WTC11 (cell line): ENCODE data around the gene NR5A1. TPM values are rescaled to one million over a fixed set of nuclear protein-coding genes. Genes with fewer than 3 reads are reported as not detected.

Experiments used
- ATAC-seq: fragments of 200-7000 bp; cut with Tn5 transposase; 2 replicates; pipeline ENCODE4 v1.10.0; 2021; ENCODE audit warnings: mild to moderate bottlenecking, moderate library complexity
- CTCF ChIA-PET: fragments of 300-600 bp; sonication (Branson Sonifier 250); formaldehyde crosslinking; loops from one replicate; lab custom pipeline; 2021; ENCODE audit warnings: antibody characterized with exemption; lab: Charles Lee
- POLR2A ChIA-PET: fragments of 350-600 bp; sonication (Branson Sonifier 250); formaldehyde crosslinking; loops from one replicate; lab custom pipeline; 2021; ENCODE audit warnings: antibody characterized with exemption; lab: Charles Lee
- DNase-seq: peaks from one replicate; pipeline ENCODE4 v3.0.0; 2021; ENCODE audit warnings: low spot score
- H3K27ac Mint-ChIP-seq: 2 replicates; pipeline ENCODE4 v1.8.0; 2021; ENCODE audit warnings: mixed read lengths
- H3K27me3 Mint-ChIP-seq: 2 replicates; pipeline ENCODE4 v1.8.0; 2021; ENCODE audit warnings: low read depth, mild to moderate bottlenecking, moderate library complexity, mixed read lengths
- H3K36me3 Mint-ChIP-seq: 2 replicates; pipeline ENCODE4 v1.8.0; 2021; ENCODE audit warnings: mixed read lengths
- H3K4me1 Mint-ChIP-seq: 2 replicates; pipeline ENCODE4 v1.8.0; 2022; ENCODE audit warnings: mixed read lengths
- H3K4me3 Mint-ChIP-seq: 2 replicates; pipeline ENCODE4 v1.8.0; 2021; ENCODE audit warnings: mild to moderate bottlenecking, moderate library complexity, mixed read lengths
- H3K9me3 Mint-ChIP-seq: 2 replicates; pipeline ENCODE4 v1.8.0; 2021; ENCODE audit warnings: mixed read lengths
- CBFB ChIP-seq: sonication (generic); formaldehyde crosslinking; IDR thresholded peaks from 2 replicates; pipeline ENCODE4 v1.8.1; 2022; ENCODE audit warnings: mild to moderate bottlenecking, low read depth, missing genetic modification reagents
- ETV6 ChIP-seq: sonication (generic); formaldehyde crosslinking; IDR thresholded peaks from 2 replicates; pipeline ENCODE4 v1.8.1; 2022; ENCODE audit warnings: mild to moderate bottlenecking, missing genetic modification reagents
- GABPB1 ChIP-seq: sonication (generic); formaldehyde crosslinking; IDR thresholded peaks from 2 replicates; pipeline ENCODE4 v1.8.1; 2023; ENCODE audit warnings: mild to moderate bottlenecking, missing genetic modification reagents
- GRHL2 ChIP-seq: fragments of 250-450 bp; sonication (Bioruptor Pico); IDR thresholded peaks from 2 replicates; pipeline ENCODE4 v1.8.0; 2022; ENCODE audit warnings: mild to moderate bottlenecking, moderate library complexity; ENCODE audit not compliant: insufficient replicate concordance, severe bottlenecking
- GTF2I ChIP-seq: fragments of 250-450 bp; sonication (Bioruptor Pico); conservative IDR thresholded peaks from 2 replicates; pipeline ENCODE4 v1.4.0; 2021; ENCODE audit warnings: mild to moderate bottlenecking
- HMGA2 ChIP-seq: fragments of 250-450 bp; sonication (Bioruptor Pico); IDR thresholded peaks from 2 replicates; pipeline ENCODE4 v1.4.0; 2021; ENCODE audit warnings: mild to moderate bottlenecking, moderate library complexity
- IRF2 ChIP-seq: sonication (generic); formaldehyde crosslinking; IDR thresholded peaks from 2 replicates; pipeline ENCODE4 v1.8.0; 2022; ENCODE audit warnings: low read depth, missing genetic modification reagents, borderline replicate concordance
- MYBL2 ChIP-seq: sonication (generic); formaldehyde crosslinking; IDR thresholded peaks from 2 replicates; pipeline ENCODE4 v1.8.1; 2023; ENCODE audit warnings: mild to moderate bottlenecking, moderate library complexity, missing genetic modification reagents
- TCF7 ChIP-seq: sonication (generic); formaldehyde crosslinking; IDR thresholded peaks from 2 replicates; pipeline ENCODE4 v1.8.0; 2022; ENCODE audit warnings: mild to moderate bottlenecking, low read depth, missing genetic modification reagents, moderate library complexity
- TEAD4 ChIP-seq: sonication (generic); formaldehyde crosslinking; IDR thresholded peaks from 2 replicates; pipeline ENCODE4 v1.8.0; 2022; ENCODE audit warnings: mild to moderate bottlenecking, missing genetic modification reagents
- ZBTB21 ChIP-seq: sonication (generic); formaldehyde crosslinking; IDR thresholded peaks from 2 replicates; pipeline ENCODE4 v1.8.1; 2023; ENCODE audit warnings: mild to moderate bottlenecking, missing genetic modification reagents, borderline replicate concordance
- ZNF396 ChIP-seq: fragments of 250-450 bp; sonication (Bioruptor Pico); IDR thresholded peaks from 2 replicates; pipeline ENCODE4 v1.8.0; 2021; ENCODE audit warnings: mild to moderate bottlenecking, moderate library complexity, borderline replicate concordance
- ZNF423 ChIP-seq: fragments of 250-450 bp; sonication (Bioruptor Pico); IDR thresholded peaks from 2 replicates; pipeline ENCODE4 v2.1.2; 2022; ENCODE audit warnings: mild to moderate bottlenecking, moderate library complexity
- total RNA-seq: library from RNA; stranded (reverse); gene quantifications from 3 replicates; pipeline ENCODE4 v1.2.3, GENCODE V29; 2021
- TF ChIP-seq, protein P1 (sequence below): sonication (generic); formaldehyde crosslinking; IDR thresholded peaks from 2 replicates; pipeline ENCODE4 v1.8.0; 2022; ENCODE audit warnings: mild to moderate bottlenecking, missing genetic modification reagents
- TF ChIP-seq, protein P2 (sequence below): sonication (generic); formaldehyde crosslinking; IDR thresholded peaks from 2 replicates; pipeline ENCODE4 v1.8.0; 2022; ENCODE audit warnings: mild to moderate bottlenecking, missing genetic modification reagents
- TF ChIP-seq, protein P3 (sequence below): sonication (generic); formaldehyde crosslinking; IDR thresholded peaks from 2 replicates; pipeline ENCODE4 v1.8.1; 2023; ENCODE audit warnings: mild to moderate bottlenecking, missing genetic modification reagents, moderate library complexity
- TF ChIP-seq, protein P4 (sequence below): fragments of 250-450 bp; sonication (Bioruptor Pico); IDR thresholded peaks from 2 replicates; pipeline ENCODE4 v2.1.2; 2022; ENCODE audit warnings: mild to moderate bottlenecking, moderate library complexity
- TF ChIP-seq, protein P5 (sequence below): sonication (generic); formaldehyde crosslinking; IDR thresholded peaks from 2 replicates; pipeline ENCODE4 v1.8.1; 2022; ENCODE audit warnings: mild to moderate bottlenecking, missing genetic modification reagents, moderate library complexity, borderline replicate concordance
- TF ChIP-seq, protein P6 (sequence below): sonication (generic); formaldehyde crosslinking; IDR thresholded peaks from 2 replicates; pipeline ENCODE4 v1.8.1; 2022; ENCODE audit warnings: low read depth, missing genetic modification reagents, borderline replicate concordance
- TF ChIP-seq, protein P7 (sequence below): sonication (generic); formaldehyde crosslinking; IDR thresholded peaks from 2 replicates; pipeline ENCODE4 v1.8.1; 2023; ENCODE audit warnings: mild to moderate bottlenecking, missing genetic modification reagents, moderate library complexity
- TF ChIP-seq, protein P8 (sequence below): sonication (generic); formaldehyde crosslinking; IDR thresholded peaks from 2 replicates; pipeline ENCODE4 v1.8.1; 2023; ENCODE audit warnings: mild to moderate bottlenecking, moderate library complexity, missing genetic modification reagents

Gene NR5A1
- total RNA-seq, 1 experiment from 2014 or later: 0.77 TPM

DNA sequence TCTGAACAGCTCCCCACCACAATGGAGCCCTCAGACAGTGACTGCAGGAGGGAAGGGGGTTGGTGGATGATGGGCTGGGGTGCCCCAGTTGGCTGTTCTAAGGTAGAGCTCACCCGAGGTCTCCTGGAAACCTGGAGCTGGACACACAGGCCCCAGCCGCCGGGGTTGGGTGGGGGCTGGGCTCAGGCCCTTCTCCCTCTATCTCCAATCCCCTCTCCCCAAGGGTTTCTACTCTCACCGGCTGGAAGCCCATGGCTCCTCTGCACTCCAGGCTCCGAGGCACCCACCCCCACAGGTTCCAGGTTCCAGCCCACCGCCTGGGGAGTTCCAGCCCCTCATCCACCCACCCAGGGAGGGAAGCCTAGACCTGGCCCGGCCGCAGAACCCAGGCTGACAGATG, 766 bp downstream of the NR5A1 start:
- Mint-ChIP-seq H3K27ac (no peak overlapping the region), H3K36me3 (0 out of 2 replicates have a peak, but pooled peaks cover 4% of the 10 kb centered on the region), H3K4me1 (peaks cover 17% of the 10 kb centered on the region), H3K4me3 (no peak overlapping the region), H3K27me3 (peaks cover 49% of the 10 kb centered on the region), H3K9me3 (no peaks in the 10 kb centered on the region)
- ChIA-PET CTCF (interaction anchor here (0.6 to 3.6 kb wide), 8 partner anchors 15 to 350 kb away, joined by 3 to 15 read pairs (median 6); partner anchors contain the start of gene WDR38), POLR2A (no interaction called here)
- DNase-seq (no peak), ATAC-seq (no peak)
- TF ChIP-seq GTF2I (CRISPR knock-in tag) (no peak), ZBTB21 (CRISPR knock-in tag) (no peak), HMGA2 (no peak), TEAD4 (CRISPR knock-in tag) (no peak), GRHL2 (CRISPR knock-in tag) (no peak), ZNF396 (CRISPR knock-in tag) (no peak), ZNF423 (CRISPR knock-in tag) (no peak), MYBL2 (CRISPR knock-in tag) (no peak), IRF2 (CRISPR knock-in tag) (no peak), CBFB (no peak), GABPB1 (CRISPR knock-in tag) (no peak)
- TF ChIP-seq, protein P1, sequence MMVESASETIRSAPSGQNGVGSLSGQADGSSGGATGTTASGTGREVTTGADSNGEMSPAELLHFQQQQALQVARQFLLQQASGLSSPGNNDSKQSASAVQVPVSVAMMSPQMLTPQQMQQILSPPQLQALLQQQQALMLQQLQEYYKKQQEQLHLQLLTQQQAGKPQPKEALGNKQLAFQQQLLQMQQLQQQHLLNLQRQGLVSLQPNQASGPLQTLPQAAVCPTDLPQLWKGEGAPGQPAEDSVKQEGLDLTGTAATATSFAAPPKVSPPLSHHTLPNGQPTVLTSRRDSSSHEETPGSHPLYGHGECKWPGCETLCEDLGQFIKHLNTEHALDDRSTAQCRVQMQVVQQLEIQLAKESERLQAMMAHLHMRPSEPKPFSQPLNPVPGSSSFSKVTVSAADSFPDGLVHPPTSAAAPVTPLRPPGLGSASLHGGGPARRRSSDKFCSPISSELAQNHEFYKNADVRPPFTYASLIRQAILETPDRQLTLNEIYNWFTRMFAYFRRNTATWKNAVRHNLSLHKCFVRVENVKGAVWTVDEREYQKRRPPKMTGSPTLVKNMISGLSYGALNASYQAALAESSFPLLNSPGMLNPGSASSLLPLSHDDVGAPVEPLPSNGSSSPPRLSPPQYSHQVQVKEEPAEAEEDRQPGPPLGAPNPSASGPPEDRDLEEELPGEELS: no peak
- TF ChIP-seq, protein P2, sequence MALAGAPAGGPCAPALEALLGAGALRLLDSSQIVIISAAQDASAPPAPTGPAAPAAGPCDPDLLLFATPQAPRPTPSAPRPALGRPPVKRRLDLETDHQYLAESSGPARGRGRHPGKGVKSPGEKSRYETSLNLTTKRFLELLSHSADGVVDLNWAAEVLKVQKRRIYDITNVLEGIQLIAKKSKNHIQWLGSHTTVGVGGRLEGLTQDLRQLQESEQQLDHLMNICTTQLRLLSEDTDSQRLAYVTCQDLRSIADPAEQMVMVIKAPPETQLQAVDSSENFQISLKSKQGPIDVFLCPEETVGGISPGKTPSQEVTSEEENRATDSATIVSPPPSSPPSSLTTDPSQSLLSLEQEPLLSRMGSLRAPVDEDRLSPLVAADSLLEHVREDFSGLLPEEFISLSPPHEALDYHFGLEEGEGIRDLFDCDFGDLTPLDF (CRISPR knock-in tag): no peak
- TF ChIP-seq, protein P3, sequence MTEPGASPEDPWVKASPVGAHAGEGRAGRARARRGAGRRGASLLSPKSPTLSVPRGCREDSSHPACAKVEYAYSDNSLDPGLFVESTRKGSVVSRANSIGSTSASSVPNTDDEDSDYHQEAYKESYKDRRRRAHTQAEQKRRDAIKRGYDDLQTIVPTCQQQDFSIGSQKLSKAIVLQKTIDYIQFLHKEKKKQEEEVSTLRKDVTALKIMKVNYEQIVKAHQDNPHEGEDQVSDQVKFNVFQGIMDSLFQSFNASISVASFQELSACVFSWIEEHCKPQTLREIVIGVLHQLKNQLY: no peak
- TF ChIP-seq, protein P4, sequence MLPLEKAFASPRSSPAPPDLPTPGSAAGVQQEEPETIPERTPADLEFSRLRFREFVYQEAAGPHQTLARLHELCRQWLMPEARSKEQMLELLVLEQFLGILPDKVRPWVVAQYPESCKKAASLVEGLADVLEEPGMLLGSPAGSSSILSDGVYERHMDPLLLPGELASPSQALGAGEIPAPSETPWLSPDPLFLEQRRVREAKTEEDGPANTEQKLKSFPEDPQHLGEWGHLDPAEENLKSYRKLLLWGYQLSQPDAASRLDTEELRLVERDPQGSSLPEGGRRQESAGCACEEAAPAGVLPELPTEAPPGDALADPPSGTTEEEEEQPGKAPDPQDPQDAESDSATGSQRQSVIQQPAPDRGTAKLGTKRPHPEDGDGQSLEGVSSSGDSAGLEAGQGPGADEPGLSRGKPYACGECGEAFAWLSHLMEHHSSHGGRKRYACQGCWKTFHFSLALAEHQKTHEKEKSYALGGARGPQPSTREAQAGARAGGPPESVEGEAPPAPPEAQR: no peak
- TF ChIP-seq, protein P5, sequence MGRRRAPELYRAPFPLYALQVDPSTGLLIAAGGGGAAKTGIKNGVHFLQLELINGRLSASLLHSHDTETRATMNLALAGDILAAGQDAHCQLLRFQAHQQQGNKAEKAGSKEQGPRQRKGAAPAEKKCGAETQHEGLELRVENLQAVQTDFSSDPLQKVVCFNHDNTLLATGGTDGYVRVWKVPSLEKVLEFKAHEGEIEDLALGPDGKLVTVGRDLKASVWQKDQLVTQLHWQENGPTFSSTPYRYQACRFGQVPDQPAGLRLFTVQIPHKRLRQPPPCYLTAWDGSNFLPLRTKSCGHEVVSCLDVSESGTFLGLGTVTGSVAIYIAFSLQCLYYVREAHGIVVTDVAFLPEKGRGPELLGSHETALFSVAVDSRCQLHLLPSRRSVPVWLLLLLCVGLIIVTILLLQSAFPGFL (CRISPR knock-in tag): no peak
- TF ChIP-seq, protein P6, sequence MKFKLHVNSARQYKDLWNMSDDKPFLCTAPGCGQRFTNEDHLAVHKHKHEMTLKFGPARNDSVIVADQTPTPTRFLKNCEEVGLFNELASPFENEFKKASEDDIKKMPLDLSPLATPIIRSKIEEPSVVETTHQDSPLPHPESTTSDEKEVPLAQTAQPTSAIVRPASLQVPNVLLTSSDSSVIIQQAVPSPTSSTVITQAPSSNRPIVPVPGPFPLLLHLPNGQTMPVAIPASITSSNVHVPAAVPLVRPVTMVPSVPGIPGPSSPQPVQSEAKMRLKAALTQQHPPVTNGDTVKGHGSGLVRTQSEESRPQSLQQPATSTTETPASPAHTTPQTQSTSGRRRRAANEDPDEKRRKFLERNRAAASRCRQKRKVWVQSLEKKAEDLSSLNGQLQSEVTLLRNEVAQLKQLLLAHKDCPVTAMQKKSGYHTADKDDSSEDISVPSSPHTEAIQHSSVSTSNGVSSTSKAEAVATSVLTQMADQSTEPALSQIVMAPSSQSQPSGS: no peak

DNA sequence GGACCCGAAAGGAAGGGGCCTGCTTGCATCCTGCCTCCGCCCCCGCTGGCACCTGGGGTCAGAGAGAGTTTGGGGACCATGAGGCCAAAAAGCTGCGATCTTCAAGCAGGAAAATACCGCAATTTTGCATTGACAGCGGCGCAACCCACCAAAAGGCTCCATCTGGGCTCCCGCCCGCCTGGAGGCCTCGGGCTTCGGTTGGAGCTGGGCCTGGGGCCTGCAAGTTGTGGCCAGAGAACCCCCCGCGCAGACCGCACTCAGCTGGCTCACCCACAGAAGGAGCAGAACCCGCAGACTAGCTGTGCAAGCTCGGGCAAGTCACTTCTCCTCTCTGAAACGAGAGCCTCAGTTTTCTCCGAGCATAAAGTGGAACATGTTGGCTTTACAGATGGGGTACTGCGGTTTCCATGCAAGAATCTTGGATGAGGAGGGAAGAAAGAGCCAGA, 1.3 kb downstream of the NR5A1 start:
- H3K4me1 Mint-ChIP-seq: peaks cover 13% of the 10 kb centered on the region
- H3K9me3 Mint-ChIP-seq: no peaks in the 10 kb centered on the region
- ATAC-seq (no peak), DNase-seq (no peak)
- H3K27me3 Mint-ChIP-seq: peaks cover 55% of the 10 kb centered on the region
- ChIA-PET CTCF (interaction anchor here (0.6 to 3.6 kb wide), 9 partner anchors 15 to 351 kb away, joined by 3 to 15 read pairs (median 6); partner anchors contain the start of gene WDR38), POLR2A (interaction anchor here (0.6 to 1.2 kb wide), 2 partner anchors 10 to 1411 kb away, joined by 3 to 4 read pairs; no protein-coding TSS in a partner anchor)
- H3K27ac Mint-ChIP-seq: no peak overlapping the region
- H3K36me3 Mint-ChIP-seq: 0 out of 2 replicates have a peak, but pooled peaks cover 4% of the 10 kb centered on the region
- no peak overlapping the region for H3K4me3 Mint-ChIP-seq
- TF ChIP-seq, protein P7, sequence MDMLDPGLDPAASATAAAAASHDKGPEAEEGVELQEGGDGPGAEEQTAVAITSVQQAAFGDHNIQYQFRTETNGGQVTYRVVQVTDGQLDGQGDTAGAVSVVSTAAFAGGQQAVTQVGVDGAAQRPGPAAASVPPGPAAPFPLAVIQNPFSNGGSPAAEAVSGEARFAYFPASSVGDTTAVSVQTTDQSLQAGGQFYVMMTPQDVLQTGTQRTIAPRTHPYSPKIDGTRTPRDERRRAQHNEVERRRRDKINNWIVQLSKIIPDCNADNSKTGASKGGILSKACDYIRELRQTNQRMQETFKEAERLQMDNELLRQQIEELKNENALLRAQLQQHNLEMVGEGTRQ: no peak
- TF ChIP-seq, protein P4: no peak
- TF ChIP-seq ETV6: no peak
- TF ChIP-seq, protein P6: no peak
- no peak for TF ChIP-seq TCF7
- TF ChIP-seq, protein P8, sequence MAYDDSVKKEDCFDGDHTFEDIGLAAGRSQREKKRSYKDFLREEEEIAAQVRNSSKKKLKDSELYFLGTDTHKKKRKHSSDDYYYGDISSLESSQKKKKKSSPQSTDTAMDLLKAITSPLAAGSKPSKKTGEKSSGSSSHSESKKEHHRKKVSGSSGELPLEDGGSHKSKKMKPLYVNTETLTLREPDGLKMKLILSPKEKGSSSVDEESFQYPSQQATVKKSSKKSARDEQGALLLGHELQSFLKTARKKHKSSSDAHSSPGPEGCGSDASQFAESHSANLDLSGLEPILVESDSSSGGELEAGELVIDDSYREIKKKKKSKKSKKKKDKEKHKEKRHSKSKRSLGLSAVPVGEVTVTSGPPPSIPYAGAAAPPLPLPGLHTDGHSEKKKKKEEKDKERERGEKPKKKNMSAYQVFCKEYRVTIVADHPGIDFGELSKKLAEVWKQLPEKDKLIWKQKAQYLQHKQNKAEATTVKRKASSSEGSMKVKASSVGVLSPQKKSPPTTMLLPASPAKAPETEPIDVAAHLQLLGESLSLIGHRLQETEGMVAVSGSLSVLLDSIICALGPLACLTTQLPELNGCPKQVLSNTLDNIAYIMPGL (CRISPR knock-in tag): no peak
